Hepatocyte (in vitro differentiated cells): ENCODE results near the gene PTPRO.

ENCODE experiments used
- CTCF ChIP-seq: fragments of 200-600 bp; sonication (generic); IDR thresholded peaks from 2 replicates; pipeline ENCODE4 v1.5.1; 2016; ENCODE audit warnings: antibody characterized with exemption, mild to moderate bottlenecking; ENCODE audit not compliant: poor library complexity
- EZH2 ChIP-seq: fragments of 200-600 bp; sonication (generic); IDR thresholded peaks from 2 replicates; pipeline ENCODE4 v1.6.1; 2016; ENCODE audit warnings: antibody characterized with exemption, mild to moderate bottlenecking, borderline replicate concordance
- EZH2phosphoT487 ChIP-seq: fragments of 200-600 bp; sonication (generic); IDR thresholded peaks from one replicate; pipeline ENCODE4 v1.6.1; 2018; ENCODE audit warnings: antibody characterized with exemption, mild to moderate bottlenecking, low read depth, moderate library complexity; ENCODE audit not compliant: unreplicated experiment, severe bottlenecking

DNA sequence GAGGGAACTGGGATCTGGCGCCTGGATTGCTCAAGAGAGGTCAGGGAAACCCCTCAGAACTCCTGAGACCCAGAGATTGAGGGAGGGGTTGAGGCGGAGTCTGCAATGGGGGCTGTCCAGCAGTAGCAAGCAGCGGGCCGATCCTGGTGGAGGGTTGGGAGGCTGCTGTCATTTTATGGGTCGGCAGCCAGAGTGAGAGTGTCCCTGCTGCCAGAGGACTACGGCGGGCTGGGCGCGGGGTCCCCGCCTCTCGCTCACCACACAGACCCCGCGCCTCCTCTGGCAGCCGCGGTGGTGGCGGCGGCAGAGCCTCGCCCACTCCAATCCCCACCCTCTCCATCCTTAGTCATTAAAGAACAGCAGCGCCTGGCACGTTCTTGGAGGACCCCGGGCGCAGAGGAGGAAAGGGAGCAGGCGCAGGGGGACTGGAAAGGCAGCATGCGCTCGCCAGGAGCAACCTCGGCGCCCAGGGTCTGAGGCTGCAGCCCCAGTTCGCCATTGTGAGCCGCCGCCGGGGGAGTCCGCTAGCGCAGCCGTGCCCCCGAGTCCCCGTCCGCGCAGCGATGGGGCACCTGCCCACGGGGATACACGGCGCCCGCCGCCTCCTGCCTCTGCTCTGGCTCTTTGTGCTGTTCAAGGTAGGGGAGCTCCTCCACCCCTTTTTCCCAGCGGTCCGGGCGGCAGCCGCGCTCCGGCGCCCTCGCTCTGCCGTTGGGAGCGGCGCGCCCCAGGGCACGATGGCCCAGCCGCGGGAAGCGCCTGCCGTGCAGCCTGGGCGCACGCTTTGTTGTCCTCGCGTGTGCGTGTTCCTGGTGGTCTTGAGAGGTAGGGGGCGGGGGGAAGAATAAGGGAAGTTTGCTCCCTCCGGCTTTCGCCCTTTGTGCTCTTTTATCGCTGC lies at the start of gene PTPRO:
- TF ChIP-seq CTCF (no peak), EZH2 (no peak), EZH2phosphoT487 (no peak)
